PC-3 (cell line): Measurements from ENCODE around the gene RALGPS1. TPM values are rescaled to one million over a fixed set of nuclear protein-coding genes. Genes with fewer than 3 reads are reported as not detected.

Experiments used
- ATAC-seq: fragments of 200-7000 bp; cut with Tn5 transposase; 2 replicates; pipeline ENCODE4 v1.9.1; 2020; ENCODE audit warnings: mild to moderate bottlenecking, moderate library complexity
- BruUV-seq: library from RNA; stranded (reverse); fragments of 400-500 nt; replicated peaks from 2 replicates; lab custom pipeline; 2021; lab: Mats Ljungman, UMichigan
- CTCF ChIA-PET: fragments of 300-600 bp; sonication (Branson Sonifier 250); formaldehyde crosslinking; loops from one replicate; lab custom pipeline; 2022; ENCODE audit warnings: antibody characterized with exemption; lab: Charles Lee
- POLR2A ChIA-PET: fragments of 300-600 bp; sonication (Branson Sonifier 250); formaldehyde crosslinking; loops from one replicate; lab custom pipeline; 2022; ENCODE audit warnings: antibody characterized with exemption; ENCODE audit not compliant: unreplicated experiment; lab: Charles Lee
- DNase-seq: peaks from one replicate; pipeline ENCODE4 v3.0.0-alpha.2; 2015
- H2AFZ ChIP-seq: fragments of 300-600 bp; sonication (generic); 2 replicates; pipeline ENCODE4 v1.6.0; 2016; ENCODE audit warnings: antibody characterized with exemption, low read length
- H3F3A ChIP-seq: fragments of 300-600 bp; sonication (generic); one replicate; pipeline ENCODE4 v1.6.0; 2017; ENCODE audit warnings: antibody characterized with exemption, low read length, control low read depth, mild to moderate bottlenecking; ENCODE audit not compliant: unreplicated experiment
- H3K27ac ChIP-seq: fragments of 300-600 bp; sonication (generic); 2 replicates; pipeline ENCODE4 v1.5.1; 2016; ENCODE audit warnings: mild to moderate bottlenecking, low read length
- H3K27me3 ChIP-seq: fragments of 300-600 bp; sonication (generic); 2 replicates; pipeline ENCODE4 v1.6.1; 2016; ENCODE audit warnings: low read length, mixed read lengths
- H3K36me3 ChIP-seq: fragments of 300-600 bp; sonication (generic); 2 replicates; pipeline ENCODE4 v1.6.1; 2016; ENCODE audit warnings: low read depth, mixed run types, low read length, mixed read lengths
- H3K4me1 ChIP-seq: fragments of 300-600 bp; sonication (generic); 2 replicates; pipeline ENCODE4 v1.5.1; 2016; ENCODE audit warnings: low read length; ENCODE audit not compliant: insufficient read depth
- H3K4me2 ChIP-seq: fragments of 300-600 bp; sonication (generic); 2 replicates; pipeline ENCODE4 v1.6.0; 2016; ENCODE audit warnings: low read length
- H3K4me3 ChIP-seq: fragments of 300-600 bp; sonication (generic); 2 replicates; pipeline ENCODE4 v1.5.1; 2016; ENCODE audit warnings: mild to moderate bottlenecking, low read length, mixed read lengths
- H3K79me2 ChIP-seq: fragments of 300-600 bp; sonication (generic); 2 replicates; pipeline ENCODE4 v1.6.1; 2017; ENCODE audit warnings: low read length, mixed read lengths
- H3K9ac ChIP-seq: fragments of 300-600 bp; sonication (generic); 2 replicates; pipeline ENCODE4 v1.6.0; 2016; ENCODE audit warnings: mild to moderate bottlenecking, low read length
- H3K9me2 ChIP-seq: fragments of 300-600 bp; sonication (generic); replicated peaks from 2 replicates; pipeline ENCODE4 v1.6.1; 2016; ENCODE audit warnings: mixed run types, low read length, mixed read lengths
- H3K9me3 ChIP-seq: fragments of 300-600 bp; sonication (generic); 2 replicates; pipeline ENCODE4 v1.6.1; 2016; ENCODE audit warnings: low read length, mixed read lengths
- H4K20me1 ChIP-seq: fragments of 300-600 bp; sonication (generic); 2 replicates; pipeline ENCODE4 v1.6.1; 2016; ENCODE audit warnings: low read length, mixed read lengths
- EZH2 ChIP-seq: fragments of 300-600 bp; sonication (generic); IDR thresholded peaks from one replicate; pipeline ENCODE4 v1.6.1; 2017; ENCODE audit warnings: antibody characterized with exemption, mild to moderate bottlenecking, low read length; ENCODE audit not compliant: unreplicated experiment
- EZH2phosphoT487 ChIP-seq: fragments of 300-600 bp; sonication (generic); IDR thresholded peaks from 2 replicates; pipeline ENCODE4 v1.6.1; 2018; ENCODE audit warnings: mild to moderate bottlenecking, antibody characterized with exemption, low read length, borderline replicate concordance
- intact Hi-C: fragments of 100-400 bp; cut with micrococcal nuclease; formaldehyde crosslinking; loops from 2 replicates; pipeline ENCODE4 v1.9.0; 2023
- total RNA-seq: library from RNA; depleted of rRNA; stranded (reverse); fragments of >200 nt; gene quantifications from 2 replicates; pipeline ENCODE4 v1.2.3, GENCODE V29; 2014
- TF ChIP-seq, protein P1 (sequence below): fragments of 300-600 bp; sonication (generic); conservative IDR thresholded peaks from 2 replicates; pipeline ENCODE4 v1.5.1; 2017; ENCODE audit warnings: antibody characterized with exemption, low read depth, mild to moderate bottlenecking, low read length

RALGPS1 gene
- total RNA-seq, 1 experiment from 2014 or later = 10.2 TPM

DNA sequence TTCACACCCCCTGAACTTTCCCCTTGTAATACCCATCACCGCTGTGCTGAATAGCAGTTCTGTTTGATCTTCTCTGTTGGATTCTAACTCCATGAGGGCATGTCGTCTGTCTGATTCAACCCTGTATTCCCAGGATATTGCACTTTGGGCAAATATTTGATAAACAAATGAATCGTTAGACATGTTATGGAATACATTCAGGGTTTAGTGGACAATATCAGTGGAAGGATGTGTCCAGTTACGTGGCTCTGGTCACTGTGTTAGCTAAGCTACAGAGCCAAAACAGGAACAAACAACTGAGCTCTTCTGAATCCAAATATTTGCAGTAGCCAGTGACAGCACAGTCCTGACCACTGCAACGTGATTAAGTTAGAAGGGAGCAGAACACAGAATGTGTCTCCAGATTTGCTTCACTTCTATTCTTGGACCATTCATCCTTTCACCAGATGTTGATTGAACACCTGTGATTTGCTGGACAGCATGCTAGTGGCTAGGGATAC lies 194.7 kb downstream of the RALGPS1 start:
- POLR2A ChIA-PET = interaction anchor here (0.6 kb wide), 1 partner anchor 1205 kb away, joined by 4 read pairs; no protein-coding TSS in a partner anchor
- H3K9me2 ChIP-seq = no peaks in the 10 kb centered on the region
- BruUV-seq = no TSS peak
- DNase-seq = peak; percentile 31
- peaks cover 16% of the 10 kb centered on the region for H3K4me1 ChIP-seq
- H3K27ac ChIP-seq = no peak overlapping the region
- no peak overlapping the region for H3K9ac ChIP-seq
- CTCF ChIA-PET = no interaction called here
- H3K9me3 ChIP-seq = no peaks in the 10 kb centered on the region
- no peaks in the 10 kb centered on the region for H3K27me3 ChIP-seq
- H3K4me2 ChIP-seq = no peak overlapping the region
- H3K4me3 ChIP-seq = no peak overlapping the region
- H2AFZ ChIP-seq = no peak overlapping the region
- TF ChIP-seq EZH2 = no peak
- TF ChIP-seq EZH2phosphoT487 = no peak
- TF ChIP-seq, protein P1, sequence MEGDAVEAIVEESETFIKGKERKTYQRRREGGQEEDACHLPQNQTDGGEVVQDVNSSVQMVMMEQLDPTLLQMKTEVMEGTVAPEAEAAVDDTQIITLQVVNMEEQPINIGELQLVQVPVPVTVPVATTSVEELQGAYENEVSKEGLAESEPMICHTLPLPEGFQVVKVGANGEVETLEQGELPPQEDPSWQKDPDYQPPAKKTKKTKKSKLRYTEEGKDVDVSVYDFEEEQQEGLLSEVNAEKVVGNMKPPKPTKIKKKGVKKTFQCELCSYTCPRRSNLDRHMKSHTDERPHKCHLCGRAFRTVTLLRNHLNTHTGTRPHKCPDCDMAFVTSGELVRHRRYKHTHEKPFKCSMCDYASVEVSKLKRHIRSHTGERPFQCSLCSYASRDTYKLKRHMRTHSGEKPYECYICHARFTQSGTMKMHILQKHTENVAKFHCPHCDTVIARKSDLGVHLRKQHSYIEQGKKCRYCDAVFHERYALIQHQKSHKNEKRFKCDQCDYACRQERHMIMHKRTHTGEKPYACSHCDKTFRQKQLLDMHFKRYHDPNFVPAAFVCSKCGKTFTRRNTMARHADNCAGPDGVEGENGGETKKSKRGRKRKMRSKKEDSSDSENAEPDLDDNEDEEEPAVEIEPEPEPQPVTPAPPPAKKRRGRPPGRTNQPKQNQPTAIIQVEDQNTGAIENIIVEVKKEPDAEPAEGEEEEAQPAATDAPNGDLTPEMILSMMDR = no peak
- H3F3A ChIP-seq = no peaks in the 10 kb centered on the region
- ATAC-seq = peak; percentile 60
- no peaks in the 10 kb centered on the region for H3K36me3 ChIP-seq
- no peaks in the 10 kb centered on the region for H3K79me2 ChIP-seq
- H4K20me1 ChIP-seq = no peaks in the 10 kb centered on the region
- intact Hi-C loops = no loop called here

DNA sequence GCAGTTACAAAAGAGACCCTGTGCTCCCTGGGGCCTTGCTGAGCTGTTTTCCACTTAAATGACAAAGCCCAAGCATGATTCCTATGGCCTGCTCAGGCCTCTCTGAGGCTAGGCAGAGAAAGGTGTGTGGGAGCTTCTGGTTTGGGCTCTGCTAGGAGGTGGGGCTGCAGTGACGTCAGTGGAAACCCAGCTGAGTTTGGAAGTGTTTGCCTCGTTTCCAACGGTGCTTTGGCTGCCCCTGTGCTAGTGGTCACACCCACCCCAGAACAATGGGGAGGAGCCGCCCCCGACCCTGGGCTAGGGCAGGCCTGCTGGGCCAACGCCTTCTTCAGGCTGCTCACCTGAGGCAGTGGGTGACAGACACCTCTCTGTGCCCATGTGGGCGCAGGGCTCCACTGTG lies 197.5 kb downstream of the RALGPS1 start:
- ATAC-seq = no peak
- Histone ChIP-seq H3K4me1 (peaks cover 29% of the 10 kb centered on the region), H3K9me3 (no peaks in the 10 kb centered on the region), H3K9me2 (no peaks in the 10 kb centered on the region), H3K4me3 (no peak overlapping the region), H3F3A (no peaks in the 10 kb centered on the region), H3K36me3 (no peaks in the 10 kb centered on the region), H3K27ac (peak overlapping the region; percentile 46; the same call in 1 of the 2 replicates), H3K9ac (no peak overlapping the region), H3K79me2 (no peaks in the 10 kb centered on the region), H3K4me2 (no peak overlapping the region), H3K27me3 (no peaks in the 10 kb centered on the region), H2AFZ (no peak overlapping the region), H4K20me1 (no peaks in the 10 kb centered on the region)
- no TSS peak for BruUV-seq
- no peak for DNase-seq
- intact Hi-C loops = no loop called here
- TF ChIP-seq, protein P1 = no peak
- no peak for TF ChIP-seq EZH2phosphoT487
- ChIA-PET CTCF (no interaction called here), POLR2A (interaction anchor here (0.5 kb wide), 1 partner anchor 146 kb away, joined by 15 read pairs; no protein-coding TSS in a partner anchor)

DNA sequence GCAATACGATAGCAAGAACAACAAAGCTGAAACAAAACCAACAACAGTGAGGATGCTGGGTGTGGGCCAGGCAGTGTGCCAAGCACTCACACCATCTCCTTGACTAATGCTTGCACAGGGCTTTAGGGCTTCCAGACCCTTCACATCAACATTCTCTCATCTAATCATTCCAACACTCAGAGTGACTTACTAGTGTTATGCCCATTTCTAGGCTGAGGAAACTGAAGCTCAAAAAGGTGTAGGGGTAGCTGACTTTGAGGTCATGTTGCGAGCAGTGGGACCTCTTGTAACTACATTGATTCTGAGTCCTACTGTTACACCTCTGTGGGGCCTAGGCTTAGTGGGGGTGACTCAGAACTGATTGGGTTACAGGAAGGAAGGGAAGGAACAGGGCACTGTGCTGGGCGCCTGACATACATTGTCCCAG lies 198.2 kb downstream of the RALGPS1 start:
- Histone ChIP-seq H3K27me3 (no peaks in the 10 kb centered on the region), H3K9me2 (no peaks in the 10 kb centered on the region), H3K9ac (no peak overlapping the region), H3K4me1 (peaks cover 29% of the 10 kb centered on the region), H3F3A (no peaks in the 10 kb centered on the region), H3K9me3 (no peaks in the 10 kb centered on the region), H3K4me3 (no peak overlapping the region), H3K4me2 (peak overlapping the region; percentile 56), H3K36me3 (no peaks in the 10 kb centered on the region), H4K20me1 (no peaks in the 10 kb centered on the region), H3K79me2 (no peaks in the 10 kb centered on the region), H3K27ac (peak overlapping the region; percentile 46), H2AFZ (no peak overlapping the region)
- ChIA-PET CTCF (no interaction called here), POLR2A (no interaction called here)
- no TSS peak for BruUV-seq
- intact Hi-C loops = no loop called here
- DNase-seq (peak; percentile 61), ATAC-seq (peak; percentile 56)
- TF ChIP-seq, protein P1 = no peak
- TF ChIP-seq EZH2phosphoT487 (no peak), EZH2 (no peak)
